KMS-11 (cell line): ENCODE measurements around the gene TMC1.

Source experiments
- H2AFZ ChIP-seq: fragments of 200-600 bp; sonication (generic); 2 replicates; pipeline ENCODE4 v1.6.1; 2016; ENCODE audit warnings: antibody characterized with exemption, mixed run types, low read depth
- H3K27ac ChIP-seq: fragments of 200-600 bp; sonication (generic); 2 replicates; pipeline ENCODE4 v1.6.1; 2016; ENCODE audit warnings: mild to moderate bottlenecking, mixed run types
- H3K27me3 ChIP-seq: fragments of 200-600 bp; sonication (generic); 2 replicates; pipeline ENCODE4 v1.6.1; 2017; ENCODE audit warnings: mild to moderate bottlenecking, low read depth, mixed run types, moderate library complexity; ENCODE audit not compliant: insufficient read depth
- H3K36me3 ChIP-seq: fragments of 200-600 bp; sonication (generic); 2 replicates; pipeline ENCODE4 v1.6.1; 2017; ENCODE audit warnings: mild to moderate bottlenecking, mixed run types; ENCODE audit not compliant: insufficient read depth
- H3K4me1 ChIP-seq: fragments of 200-600 bp; sonication (generic); 2 replicates; pipeline ENCODE4 v1.6.1; 2016; ENCODE audit warnings: mild to moderate bottlenecking, low read depth, mixed run types; ENCODE audit not compliant: poor library complexity, severe bottlenecking
- H3K4me2 ChIP-seq: fragments of 200-600 bp; sonication (generic); 2 replicates; pipeline ENCODE4 v1.7.0; 2016; ENCODE audit warnings: mild to moderate bottlenecking, mixed run types
- H3K4me3 ChIP-seq: fragments of 200-600 bp; sonication (generic); IDR thresholded peaks from 2 replicates; pipeline ENCODE4 v1.6.1; 2017; ENCODE audit warnings: low read depth, low read length, mixed read lengths; ENCODE audit not compliant: insufficient read depth
- H3K79me2 ChIP-seq: fragments of 200-600 bp; sonication (generic); 2 replicates; pipeline ENCODE4 v1.6.1; 2016; ENCODE audit warnings: low read depth, mixed run types; ENCODE audit not compliant: insufficient read depth
- H3K9ac ChIP-seq: fragments of 200-600 bp; sonication (generic); 2 replicates; pipeline ENCODE4 v1.6.1; 2016; ENCODE audit warnings: mild to moderate bottlenecking, mixed run types
- H4K20me1 ChIP-seq: fragments of 200-600 bp; sonication (generic); 2 replicates; pipeline ENCODE4 v1.6.1; 2016; ENCODE audit warnings: mild to moderate bottlenecking, mixed run types; ENCODE audit not compliant: insufficient read depth
- CTCF ChIP-seq: fragments of 200-600 bp; sonication (generic); conservative IDR thresholded peaks from 2 replicates; pipeline ENCODE4 v1.6.1; 2017; ENCODE audit warnings: low read depth, mild to moderate bottlenecking, antibody characterized with exemption, low read length, moderate library complexity, mixed read lengths

TMC1 gene

GRCh38 chr9:72601615-72602014 is 80.2 kb downstream of the TMC1 start:
- Histone ChIP-seq H3K36me3 (no peaks in the 10 kb centered on the region), H3K4me3 (no peak overlapping the region), H3K79me2 (no peaks in the 10 kb centered on the region), H4K20me1 (no peaks in the 10 kb centered on the region), H3K9ac (no peak overlapping the region), H3K4me1 (peaks cover 10% of the 10 kb centered on the region), H3K27ac (no peak overlapping the region), H3K4me2 (no peak overlapping the region), H2AFZ (no peak overlapping the region), H3K27me3 (no peaks in the 10 kb centered on the region)
- no peak for TF ChIP-seq CTCF

DNA sequence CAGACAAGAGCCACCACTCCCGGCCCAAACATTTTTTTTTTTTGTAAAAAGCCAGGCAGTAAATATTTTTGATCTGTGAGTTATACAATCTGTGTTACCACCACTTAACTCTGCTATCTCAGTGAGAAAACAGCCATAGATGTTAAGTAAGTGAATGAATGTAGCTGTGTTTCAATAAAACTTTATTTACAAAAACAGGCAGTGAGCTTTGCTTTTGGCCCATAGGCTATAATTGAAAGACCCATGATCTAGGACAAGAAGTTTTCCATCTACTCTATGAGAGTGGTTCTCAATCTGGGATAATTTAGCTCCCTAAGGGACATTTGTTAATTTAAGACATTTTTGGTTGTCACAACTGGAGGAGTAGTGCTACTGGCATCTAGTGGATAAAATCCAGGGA is 91.0 kb downstream of the TMC1 start:
- no peak overlapping the region for H3K27ac ChIP-seq
- no peaks in the 10 kb centered on the region for H3K4me1 ChIP-seq
- TF ChIP-seq CTCF, result no peak
- H3K9ac ChIP-seq, result no peak overlapping the region
- no peak overlapping the region for H2AFZ ChIP-seq
- no peaks in the 10 kb centered on the region for H3K79me2 ChIP-seq
- no peaks in the 10 kb centered on the region for H3K36me3 ChIP-seq
- no peak overlapping the region for H3K4me3 ChIP-seq
- H3K4me2 ChIP-seq, result no peak overlapping the region
- no peaks in the 10 kb centered on the region for H3K27me3 ChIP-seq
- H4K20me1 ChIP-seq, result no peaks in the 10 kb centered on the region

GRCh38 chr9:72614067-72614466 is 92.7 kb downstream of the TMC1 start:
- no peak overlapping the region for H3K9ac ChIP-seq
- no peak overlapping the region for H2AFZ ChIP-seq
- H3K36me3 ChIP-seq, result no peaks in the 10 kb centered on the region
- no peak for TF ChIP-seq CTCF
- H4K20me1 ChIP-seq, result no peaks in the 10 kb centered on the region
- no peaks in the 10 kb centered on the region for H3K79me2 ChIP-seq
- no peaks in the 10 kb centered on the region for H3K4me1 ChIP-seq
- H3K4me2 ChIP-seq, result no peak overlapping the region
- no peak overlapping the region for H3K4me3 ChIP-seq
- H3K27me3 ChIP-seq, result no peaks in the 10 kb centered on the region
- H3K27ac ChIP-seq, result no peak overlapping the region

DNA sequence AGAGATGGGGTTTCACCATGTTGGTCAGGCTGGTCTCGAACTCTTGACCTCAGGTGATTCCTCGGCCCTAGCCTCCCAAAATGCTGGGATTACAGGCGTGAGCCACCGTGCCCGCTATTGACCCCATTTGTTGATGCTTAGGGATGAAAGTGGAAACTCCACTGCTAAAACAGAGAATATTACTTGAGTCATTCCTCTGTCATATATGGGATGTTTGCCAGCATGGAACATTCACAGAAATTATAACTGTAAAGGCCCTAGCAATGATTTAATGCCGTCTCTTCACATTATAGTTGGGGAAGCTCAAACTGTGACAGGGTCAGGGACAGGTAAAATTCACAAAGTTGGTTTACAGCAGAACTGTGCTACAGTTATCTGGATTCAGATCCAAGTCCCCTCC is 94.5 kb downstream of the TMC1 start:
- Histone ChIP-seq H3K79me2 (no peaks in the 10 kb centered on the region), H3K4me2 (no peak overlapping the region), H4K20me1 (no peaks in the 10 kb centered on the region), H3K9ac (no peak overlapping the region), H3K4me1 (no peaks in the 10 kb centered on the region), H3K27ac (no peak overlapping the region), H2AFZ (no peak overlapping the region), H3K4me3 (no peak overlapping the region), H3K27me3 (no peaks in the 10 kb centered on the region), H3K36me3 (no peaks in the 10 kb centered on the region)
- no peak for TF ChIP-seq CTCF

- H3K4me3 ChIP-seq, result no peak overlapping the region
- H2AFZ ChIP-seq, result no peak overlapping the region
- H4K20me1 ChIP-seq, result no peaks in the 10 kb centered on the region
- H3K27me3 ChIP-seq, result no peaks in the 10 kb centered on the region
- TF ChIP-seq CTCF, result no peak
- no peak overlapping the region for H3K27ac ChIP-seq
- H3K4me1 ChIP-seq, result no peaks in the 10 kb centered on the region
- no peak overlapping the region for H3K4me2 ChIP-seq
- H3K79me2 ChIP-seq, result no peaks in the 10 kb centered on the region
- H3K36me3 ChIP-seq, result no peaks in the 10 kb centered on the region
- H3K9ac ChIP-seq, result no peak overlapping the region
Measured at GRCh38 chr9:72618811-72619210, 97.4 kb downstream of the TMC1 start.
